Type B pancreatic cell (in vitro differentiated cells): Measurements from ENCODE around the gene HDAC1. TPM values are rescaled to one million over a fixed set of nuclear protein-coding genes. Genes with fewer than 3 reads are reported as not detected.

Experiments used
- DNase-seq: peaks from one replicate; pipeline ENCODE4 v3.0.0; 2021; ENCODE audit warnings: mixed read lengths; ENCODE audit not compliant: unreplicated experiment; ENCODE audit errors: extremely low spot score
- H3K27ac Mint-ChIP-seq: 2 replicates; pipeline ENCODE4 v1.8.0; 2021; ENCODE audit warnings: mild to moderate bottlenecking, mixed read lengths
- H3K27me3 Mint-ChIP-seq: 2 replicates; pipeline ENCODE4 v1.8.0; 2021; ENCODE audit warnings: mixed read lengths
- H3K36me3 Mint-ChIP-seq: 2 replicates; pipeline ENCODE4 v1.8.0; 2021; ENCODE audit warnings: mixed read lengths
- H3K4me1 Mint-ChIP-seq: one replicate; pipeline ENCODE4 v1.8.0; 2021; ENCODE audit warnings: mixed read lengths; ENCODE audit not compliant: unreplicated experiment
- H3K4me3 Mint-ChIP-seq: 2 replicates; pipeline ENCODE4 v1.8.0; 2021; ENCODE audit warnings: mild to moderate bottlenecking, mixed read lengths
- H3K9me3 Mint-ChIP-seq: 2 replicates; pipeline ENCODE4 v1.8.0; 2021; ENCODE audit warnings: mixed read lengths
- total RNA-seq: library from RNA; stranded (reverse); gene quantifications from 2 replicates; pipeline ENCODE4 v1.2.1, GENCODE V29; 2021; ENCODE audit warnings: low replicate concordance
- TF ChIP-seq, protein P1 (sequence below): fragments of 200-600 bp; sonication (generic); conservative IDR thresholded peaks from 2 replicates; pipeline ENCODE4 v1.5.0; 2021; ENCODE audit warnings: antibody characterized with exemption, mild to moderate bottlenecking

Gene HDAC1
- total RNA-seq, 1 donor from 2014 or later, result 108 TPM

DNA sequence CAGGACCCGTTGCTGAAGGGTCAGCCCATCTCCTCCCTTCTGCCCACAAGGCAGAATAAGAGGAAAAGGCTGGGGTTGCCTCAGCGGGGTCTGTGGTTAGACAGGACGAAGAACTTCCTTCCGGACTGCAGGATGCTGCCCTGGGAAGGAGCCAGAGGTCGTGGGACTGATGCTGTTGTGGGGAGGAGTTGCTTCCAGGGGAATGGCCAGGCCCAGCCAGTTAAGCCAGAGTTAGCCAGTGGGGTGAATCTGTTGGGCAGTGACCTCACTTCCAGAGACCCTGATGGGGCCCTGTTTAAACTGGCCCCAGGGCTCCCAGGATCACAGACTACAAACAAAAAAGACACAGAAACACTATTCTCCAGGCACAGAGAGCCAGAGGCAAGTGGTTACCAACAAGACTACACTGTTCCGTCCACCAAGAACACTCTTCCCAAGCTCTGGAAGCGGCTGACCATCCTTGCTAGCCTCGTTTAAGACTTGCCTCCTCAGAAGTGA lies 57.4 kb downstream of the HDAC1 start:
- Mint-ChIP-seq H3K27ac (peak overlapping the region; percentile 30), H3K4me1 (peaks cover 19% of the 10 kb centered on the region), H3K27me3 (no peaks in the 10 kb centered on the region), H3K36me3 (no peaks in the 10 kb centered on the region), H3K4me3 (peak overlapping the region; percentile 39), H3K9me3 (no peaks in the 10 kb centered on the region)
- DNase-seq, result no peak
- TF ChIP-seq, protein P1, sequence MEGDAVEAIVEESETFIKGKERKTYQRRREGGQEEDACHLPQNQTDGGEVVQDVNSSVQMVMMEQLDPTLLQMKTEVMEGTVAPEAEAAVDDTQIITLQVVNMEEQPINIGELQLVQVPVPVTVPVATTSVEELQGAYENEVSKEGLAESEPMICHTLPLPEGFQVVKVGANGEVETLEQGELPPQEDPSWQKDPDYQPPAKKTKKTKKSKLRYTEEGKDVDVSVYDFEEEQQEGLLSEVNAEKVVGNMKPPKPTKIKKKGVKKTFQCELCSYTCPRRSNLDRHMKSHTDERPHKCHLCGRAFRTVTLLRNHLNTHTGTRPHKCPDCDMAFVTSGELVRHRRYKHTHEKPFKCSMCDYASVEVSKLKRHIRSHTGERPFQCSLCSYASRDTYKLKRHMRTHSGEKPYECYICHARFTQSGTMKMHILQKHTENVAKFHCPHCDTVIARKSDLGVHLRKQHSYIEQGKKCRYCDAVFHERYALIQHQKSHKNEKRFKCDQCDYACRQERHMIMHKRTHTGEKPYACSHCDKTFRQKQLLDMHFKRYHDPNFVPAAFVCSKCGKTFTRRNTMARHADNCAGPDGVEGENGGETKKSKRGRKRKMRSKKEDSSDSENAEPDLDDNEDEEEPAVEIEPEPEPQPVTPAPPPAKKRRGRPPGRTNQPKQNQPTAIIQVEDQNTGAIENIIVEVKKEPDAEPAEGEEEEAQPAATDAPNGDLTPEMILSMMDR, result no peak

DNA sequence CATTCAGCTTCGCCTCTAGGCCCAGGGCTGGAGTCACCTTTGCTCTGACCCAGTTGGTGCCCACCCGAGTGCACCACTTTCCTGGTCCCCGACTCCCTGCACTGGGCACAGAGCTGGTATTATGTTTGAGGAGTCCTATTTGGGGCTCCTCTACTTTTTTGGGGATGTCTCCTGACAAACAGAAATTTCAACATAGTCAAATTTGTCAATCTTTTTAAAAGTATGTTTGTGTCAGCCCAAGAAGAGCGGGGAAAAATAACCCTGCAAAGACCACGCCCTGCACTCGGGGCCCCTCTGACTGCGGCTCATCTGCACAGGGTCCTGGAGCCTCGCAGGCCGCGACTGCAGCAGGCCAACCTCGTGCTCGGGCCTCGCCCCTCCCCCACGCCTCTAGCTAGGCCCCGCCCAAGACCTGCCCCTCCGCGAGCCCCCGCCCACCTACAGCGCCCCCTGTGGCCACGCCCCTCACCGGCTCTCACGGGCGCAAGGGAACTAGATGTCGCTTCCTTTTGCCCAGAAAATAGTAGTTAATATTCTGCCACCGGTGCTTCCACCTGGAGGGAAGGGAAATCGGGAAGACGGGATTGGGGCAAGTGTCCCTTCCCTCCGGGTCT lies 59.0 kb downstream of the HDAC1 start:
- Mint-ChIP-seq H3K9me3 (no peaks in the 10 kb centered on the region), H3K4me1 (peaks cover 14% of the 10 kb centered on the region), H3K27me3 (no peaks in the 10 kb centered on the region), H3K27ac (peak overlapping the region; percentile 70), H3K4me3 (peak overlapping the region; percentile 90), H3K36me3 (peaks cover 4% of the 10 kb centered on the region)
- TF ChIP-seq, protein P1, result peak; percentile 73
- DNase-seq, result peak; percentile 87

DNA sequence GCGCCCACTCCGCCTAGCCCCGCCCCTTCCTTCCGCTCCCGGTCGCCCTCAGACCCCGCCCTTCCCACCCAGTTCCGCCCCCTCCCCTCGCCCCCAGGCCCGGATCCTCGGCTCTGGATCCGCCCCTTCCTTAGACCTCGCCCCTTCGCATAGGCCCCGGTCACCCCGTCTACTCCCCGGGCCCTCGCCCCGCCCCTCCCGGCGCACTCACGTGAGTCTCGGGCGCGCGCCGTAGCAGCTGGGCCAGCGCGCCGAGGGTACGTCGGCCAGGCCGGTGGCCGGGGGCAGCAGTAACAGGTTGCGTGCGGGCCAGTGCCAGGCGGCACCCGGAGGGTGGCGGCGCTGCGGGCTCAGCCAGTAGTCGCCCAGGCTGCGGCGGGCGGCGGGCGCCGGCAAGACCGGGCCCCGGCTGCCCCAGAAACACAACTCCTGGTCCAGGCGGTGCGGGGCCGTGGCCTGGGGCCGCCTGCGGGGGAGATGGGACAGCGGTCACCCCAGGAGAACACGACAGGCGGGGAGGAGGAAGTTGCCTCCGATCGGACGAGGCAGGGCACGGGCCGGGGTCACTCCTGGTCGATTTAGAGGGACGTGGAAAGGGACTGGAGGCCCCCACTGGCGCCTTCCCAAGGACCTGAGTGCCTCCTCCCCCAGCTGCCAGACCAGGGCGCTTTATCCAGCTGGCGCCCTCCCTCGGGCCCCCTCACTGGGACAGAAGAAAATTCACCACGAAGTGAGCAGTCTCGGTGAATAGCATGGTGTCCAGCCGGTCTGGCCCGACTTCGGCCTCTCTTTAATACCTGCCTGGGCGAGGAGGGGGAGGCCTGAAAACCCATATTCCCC lies 59.7 kb downstream of the HDAC1 start:
- peak; percentile 96 for DNase-seq
- TF ChIP-seq, protein P1, result no peak
- Mint-ChIP-seq H3K27me3 (no peaks in the 10 kb centered on the region), H3K4me1 (peaks cover 11% of the 10 kb centered on the region), H3K9me3 (no peaks in the 10 kb centered on the region), H3K36me3 (peaks cover 4% of the 10 kb centered on the region), H3K4me3 (peak overlapping the region; percentile 90), H3K27ac (peak overlapping the region; percentile 70)

DNA sequence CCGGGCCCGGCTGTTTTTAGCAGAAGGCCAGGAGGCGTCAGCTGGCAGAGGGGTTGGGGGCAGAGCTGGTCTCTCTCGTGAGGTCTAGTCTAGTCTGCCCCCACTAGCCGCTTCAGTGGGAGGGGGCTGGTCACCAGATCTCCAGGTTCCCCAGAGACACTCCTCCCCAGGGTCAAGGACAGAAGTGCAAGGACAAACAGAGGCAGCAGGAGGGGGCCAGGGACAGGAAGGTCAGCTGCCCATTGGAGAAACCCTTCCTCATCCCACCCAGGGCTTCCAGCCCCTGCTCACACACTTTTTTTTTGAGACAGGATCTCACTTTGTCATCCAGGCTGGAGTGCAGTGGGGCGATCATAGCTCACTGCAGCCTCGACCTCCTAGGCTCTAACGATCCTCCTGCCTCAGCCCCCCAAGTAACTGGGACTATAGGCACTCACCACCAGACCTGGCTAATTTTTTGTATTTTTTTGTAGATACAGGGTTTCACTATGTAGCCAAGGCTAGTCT lies 60.4 kb downstream of the HDAC1 start:
- Mint-ChIP-seq H3K27me3 (no peaks in the 10 kb centered on the region), H3K9me3 (no peaks in the 10 kb centered on the region), H3K36me3 (peaks cover 4% of the 10 kb centered on the region), H3K4me3 (peak overlapping the region; percentile 81), H3K27ac (peak overlapping the region; percentile 51), H3K4me1 (peaks cover 9% of the 10 kb centered on the region)
- TF ChIP-seq, protein P1, result no peak
- DNase-seq, result no peak

DNA sequence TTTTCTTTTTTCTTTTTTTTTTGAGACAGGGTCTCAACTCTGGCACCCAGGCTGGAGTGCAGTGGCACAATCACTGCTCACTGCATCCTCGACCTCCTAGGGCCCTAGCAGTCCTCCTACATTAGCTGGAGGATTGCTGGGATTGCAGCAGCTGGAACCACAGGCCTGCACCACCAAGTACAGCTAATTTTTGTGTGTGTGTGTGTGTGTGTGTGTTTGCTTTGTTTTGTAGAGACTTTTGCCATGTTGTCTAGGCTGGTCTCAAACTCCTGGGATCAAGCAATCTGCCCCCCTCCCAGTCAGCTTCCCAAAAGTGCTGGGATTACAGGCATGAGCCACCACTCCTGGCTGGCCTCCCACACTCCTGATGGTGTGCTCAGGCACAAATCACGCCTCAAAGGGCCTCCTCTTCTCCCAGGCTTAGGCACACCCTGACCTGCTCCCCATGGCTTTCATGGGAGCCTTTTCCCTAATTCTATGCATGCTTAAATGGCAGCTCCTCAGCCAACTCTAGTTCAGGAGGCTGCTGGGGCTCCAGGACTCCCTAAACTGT lies 61.0 kb downstream of the HDAC1 start:
- Mint-ChIP-seq H3K9me3 (no peaks in the 10 kb centered on the region), H3K4me3 (peak overlapping the region; percentile 81), H3K27ac (peak overlapping the region; percentile 63), H3K4me1 (peaks cover 14% of the 10 kb centered on the region), H3K27me3 (no peaks in the 10 kb centered on the region), H3K36me3 (peaks cover 4% of the 10 kb centered on the region)
- no peak for DNase-seq
- TF ChIP-seq, protein P1, result no peak
